AG04449 (cell line): ENCODE results near the gene TUBG1.
"Not testable (repeated sequence)": the region's sequence is repeated elsewhere in the genome, so short reads cannot be mapped to it uniquely, and the experiment has no call there.

ENCODE experiments used
- CTCF ChIA-PET: fragments of 350-600 bp; formaldehyde crosslinking; extraction: SDS; loops from one replicate; lab custom pipeline; 2021; ENCODE audit warnings: antibody characterized with exemption; lab: Yijun Ruan, JAX
- POLR2A ChIA-PET: fragments of 400-600, 350-600 bp; formaldehyde crosslinking; extraction: SDS; loops from one replicate; lab custom pipeline; 2020; ENCODE audit warnings: antibody characterized with exemption, inconsistent platforms; lab: Yijun Ruan, JAX
- DNase-seq: peaks from one replicate; pipeline ENCODE4 v3.0.0-alpha.2; 2010; ENCODE audit warnings: low read depth, low spot score
- H3K4me3 ChIP-seq: 2 replicates; pipeline ENCODE4 v1.5.1; 2011; ENCODE audit warnings: low read depth, mild to moderate bottlenecking, control low read depth, low read length
- TF ChIP-seq, protein P1 (sequence below): IDR thresholded peaks from one replicate; pipeline ENCODE4 v1.5.1; 2011; ENCODE audit warnings: mild to moderate bottlenecking, moderate library complexity, low read length, control low read depth, inconsistent platforms; ENCODE audit not compliant: insufficient read depth; ENCODE audit errors: missing control alignments

The TUBG1 gene

DNA sequence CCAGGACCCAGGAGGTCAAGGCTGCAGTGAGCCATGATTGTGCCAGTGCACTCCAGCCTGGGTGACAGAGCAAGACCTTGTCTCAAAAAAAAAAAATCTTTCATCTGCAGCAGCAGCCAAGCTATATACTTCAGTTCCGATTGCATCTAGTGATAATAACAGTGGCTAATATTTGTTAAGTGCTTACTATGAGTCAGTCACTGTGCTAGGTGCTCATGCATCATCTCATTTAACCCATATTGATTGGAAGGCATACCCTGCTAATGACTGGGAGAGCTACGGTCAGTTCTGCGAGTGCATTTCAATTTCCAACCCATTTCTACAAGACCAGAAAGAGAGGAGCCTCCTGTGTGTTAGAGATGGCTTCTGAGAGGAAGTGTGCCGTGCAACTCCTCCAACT lies 41.9 kb downstream of the TUBG1 start:
- no peak overlapping the region for H3K4me3 ChIP-seq
- CTCF ChIA-PET: no interaction called here
- POLR2A ChIA-PET: interaction anchor here (0.6 kb wide), 1 partner anchor 73 kb away, joined by 3 read pairs; no protein-coding TSS in a partner anchor
- TF ChIP-seq, protein P1, sequence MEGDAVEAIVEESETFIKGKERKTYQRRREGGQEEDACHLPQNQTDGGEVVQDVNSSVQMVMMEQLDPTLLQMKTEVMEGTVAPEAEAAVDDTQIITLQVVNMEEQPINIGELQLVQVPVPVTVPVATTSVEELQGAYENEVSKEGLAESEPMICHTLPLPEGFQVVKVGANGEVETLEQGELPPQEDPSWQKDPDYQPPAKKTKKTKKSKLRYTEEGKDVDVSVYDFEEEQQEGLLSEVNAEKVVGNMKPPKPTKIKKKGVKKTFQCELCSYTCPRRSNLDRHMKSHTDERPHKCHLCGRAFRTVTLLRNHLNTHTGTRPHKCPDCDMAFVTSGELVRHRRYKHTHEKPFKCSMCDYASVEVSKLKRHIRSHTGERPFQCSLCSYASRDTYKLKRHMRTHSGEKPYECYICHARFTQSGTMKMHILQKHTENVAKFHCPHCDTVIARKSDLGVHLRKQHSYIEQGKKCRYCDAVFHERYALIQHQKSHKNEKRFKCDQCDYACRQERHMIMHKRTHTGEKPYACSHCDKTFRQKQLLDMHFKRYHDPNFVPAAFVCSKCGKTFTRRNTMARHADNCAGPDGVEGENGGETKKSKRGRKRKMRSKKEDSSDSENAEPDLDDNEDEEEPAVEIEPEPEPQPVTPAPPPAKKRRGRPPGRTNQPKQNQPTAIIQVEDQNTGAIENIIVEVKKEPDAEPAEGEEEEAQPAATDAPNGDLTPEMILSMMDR: no peak
- no peak for DNase-seq

DNA sequence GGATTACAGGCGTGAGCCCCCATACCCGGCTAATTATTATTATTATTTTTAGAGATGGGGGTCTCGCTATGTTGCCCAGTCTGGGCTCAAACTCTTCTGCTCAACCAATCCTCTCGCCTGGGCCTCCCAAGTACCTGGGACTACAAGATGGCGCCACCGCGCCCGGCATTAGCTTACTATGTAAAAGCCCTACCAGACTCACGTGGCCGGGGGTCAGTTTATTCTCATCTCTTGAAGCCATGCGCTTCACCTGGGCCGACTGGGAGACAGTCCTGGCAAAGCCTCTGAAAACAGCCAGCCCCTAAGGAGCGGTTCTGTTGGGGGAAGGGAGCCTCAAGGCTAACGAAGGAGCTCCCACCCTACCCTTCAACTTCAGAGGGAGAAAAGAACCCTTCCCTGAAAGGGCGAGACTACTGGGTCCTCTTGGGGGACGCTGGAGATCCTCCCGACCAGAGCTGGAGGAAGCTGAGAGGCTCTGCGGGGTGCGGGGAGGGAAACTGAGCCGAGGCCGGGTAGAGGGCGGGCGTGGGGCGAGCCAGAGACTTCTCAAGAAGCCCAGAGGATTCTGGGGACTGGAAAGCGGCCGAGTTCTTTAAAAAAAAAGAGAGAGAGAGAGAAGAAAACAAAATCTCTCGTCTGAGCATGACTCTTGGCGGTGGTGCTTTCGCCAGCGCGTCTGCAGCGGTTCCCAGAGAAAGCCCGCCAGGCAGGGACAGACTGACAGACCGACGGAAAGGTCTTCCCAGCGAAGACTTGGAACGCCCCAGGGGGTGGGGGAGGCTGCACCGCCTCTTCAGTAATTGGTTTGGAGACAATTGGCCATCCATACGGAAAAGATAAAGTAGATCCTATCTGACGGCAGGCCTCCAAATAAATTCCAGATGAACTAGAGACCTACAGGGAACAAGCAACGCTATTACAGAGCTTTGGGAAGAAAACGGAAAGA lies 44.0 kb downstream of the TUBG1 start:
- ChIA-PET CTCF (interaction anchor here (1.0 to 2.0 kb wide), 4 partner anchors 12 to 27 kb away, joined by 3 to 6 read pairs (median 5); no protein-coding TSS in a partner anchor), POLR2A (no interaction called here)
- H3K4me3 ChIP-seq: peak overlapping the region; percentile 41
- DNase-seq: no peak
- TF ChIP-seq, protein P1: no peak

DNA sequence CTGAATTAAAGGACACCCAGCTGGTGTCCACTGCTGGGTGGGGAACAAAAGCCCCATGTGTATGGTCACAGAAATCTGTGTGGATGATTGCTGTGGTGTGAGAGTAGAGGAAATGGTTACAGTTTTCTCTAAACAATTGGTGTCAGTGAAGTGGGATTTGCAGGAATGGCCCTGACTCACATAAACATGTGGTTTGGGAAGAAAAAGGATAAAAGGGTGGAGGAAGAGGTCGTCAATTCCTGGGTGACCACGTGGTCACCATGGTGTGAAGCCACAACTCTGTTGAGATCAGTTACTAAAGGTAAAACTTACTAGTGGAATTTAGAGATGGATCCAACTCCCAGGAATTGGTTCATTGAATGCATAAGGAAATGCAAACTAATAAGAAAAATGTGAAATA lies 46.0 kb downstream of the TUBG1 start:
- H3K4me3 ChIP-seq: no peak overlapping the region
- POLR2A ChIA-PET: no interaction called here
- CTCF ChIA-PET: interaction anchor here (0.8 to 1.8 kb wide), 3 partner anchors 9 to 77 kb away, joined by 3 to 6 read pairs (median 5); no protein-coding TSS in a partner anchor
- TF ChIP-seq, protein P1: no peak
- DNase-seq: no peak

DNA sequence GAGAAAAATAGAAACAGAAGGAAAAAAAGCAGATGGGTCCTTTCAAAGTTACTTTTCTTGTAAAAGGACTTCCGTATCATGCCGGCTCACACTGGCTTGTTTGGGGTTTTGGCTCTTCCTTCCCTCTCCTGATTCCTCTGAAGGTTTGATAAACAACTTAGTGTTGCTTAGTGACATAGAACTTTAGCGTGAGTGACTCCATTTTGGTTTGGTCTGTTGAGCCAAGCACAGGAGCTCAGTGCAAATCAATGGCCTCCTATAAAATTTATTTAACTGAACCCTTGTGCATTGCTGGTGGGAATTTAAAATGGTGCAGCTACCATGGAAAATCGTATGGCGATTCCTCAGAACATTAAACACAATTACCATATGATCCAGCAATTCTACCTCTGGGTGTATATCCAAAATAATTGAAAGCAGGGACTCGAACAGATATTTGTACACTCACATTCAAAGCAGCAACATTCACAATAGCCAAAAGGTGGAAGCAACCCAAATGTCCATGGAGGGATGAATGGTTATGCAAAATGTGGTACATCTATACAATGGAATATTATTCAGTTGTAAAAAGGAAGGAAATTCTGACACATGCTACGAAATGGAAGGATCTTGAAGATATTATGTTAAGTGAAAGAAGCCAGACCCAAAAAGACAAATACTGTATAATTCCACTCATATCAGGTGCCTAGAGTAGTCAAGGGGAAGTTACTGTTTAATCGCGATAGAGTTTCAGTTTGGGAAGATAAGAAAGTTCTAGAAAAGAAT lies 48.5 kb downstream of the TUBG1 start:
- no peak overlapping the region for H3K4me3 ChIP-seq
- CTCF ChIA-PET: interaction anchor here (1.9 to 2.0 kb wide), 2 partner anchors 18 to 21 kb away, joined by 8 to 11 read pairs; partner anchors contain the start of gene PLEKHH3
- TF ChIP-seq, protein P1: no peak
- no peak for DNase-seq
- POLR2A ChIA-PET: no interaction called here

DNA sequence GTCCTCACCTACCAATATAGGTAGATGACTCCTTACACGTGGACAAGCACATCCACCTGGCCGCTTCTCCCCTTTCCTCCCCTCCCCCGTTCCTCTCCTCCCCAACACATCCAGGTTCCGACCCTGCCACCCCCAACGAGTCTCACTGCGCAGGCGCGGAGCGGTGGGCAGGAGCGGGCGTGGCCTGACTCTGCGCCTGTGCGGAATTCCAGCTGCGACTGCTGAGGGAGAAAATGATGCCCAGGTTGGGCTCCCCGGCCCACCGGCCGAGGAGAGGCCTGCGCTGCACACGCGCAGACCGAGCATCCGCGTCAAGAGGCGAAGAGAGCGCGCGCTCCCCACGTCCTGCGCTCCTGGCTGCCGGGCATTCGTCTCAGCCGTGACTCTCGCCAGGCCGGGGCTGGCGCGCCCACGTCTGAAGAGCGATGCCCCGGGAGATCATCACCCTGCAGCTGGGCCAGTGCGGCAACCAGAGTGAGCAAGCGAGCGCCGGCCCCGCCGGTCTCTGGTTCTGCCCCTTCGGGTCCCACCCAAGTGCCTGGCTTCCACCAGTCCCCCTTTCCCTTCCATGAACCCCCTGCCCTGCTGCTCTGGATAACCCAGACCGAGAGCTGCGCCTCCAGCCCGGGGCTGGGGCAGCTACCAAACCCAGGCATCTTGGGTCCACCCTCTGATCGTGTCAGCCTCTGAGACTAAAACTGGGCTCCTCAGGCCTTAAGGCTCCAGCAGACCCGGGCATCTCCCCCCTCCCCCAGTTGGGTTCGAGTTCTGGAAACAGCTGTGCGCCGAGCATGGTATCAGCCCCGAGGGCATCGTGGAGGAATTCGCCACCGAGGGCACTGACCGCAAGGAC lies 49.8 kb downstream of the TUBG1 start, which contains the start of gene TUBG2:
Gene TUBG2, plus strand, starts transcription at position 206 of the 853 bp plus-strand sequence. Its CDS starts 220 bp downstream, at position 426.
- ChIA-PET CTCF (interaction anchor here (1.0 to 5.3 kb wide), 6 partner anchors 14 to 81 kb away, joined by 3 to 31 read pairs (median 10); partner anchors contain the start of genes PLEKHH3 and PSMC3IP), POLR2A (interaction anchor here (0.6 to 2.3 kb wide), 4 partner anchors 8 to 61 kb away, joined by 3 to 5 read pairs (median 4); no protein-coding TSS in a partner anchor)
- no peak for DNase-seq
- peak within 1 kb of the TSS; percentile 67 for H3K4me3 ChIP-seq
- TF ChIP-seq, protein P1: no peak

DNA sequence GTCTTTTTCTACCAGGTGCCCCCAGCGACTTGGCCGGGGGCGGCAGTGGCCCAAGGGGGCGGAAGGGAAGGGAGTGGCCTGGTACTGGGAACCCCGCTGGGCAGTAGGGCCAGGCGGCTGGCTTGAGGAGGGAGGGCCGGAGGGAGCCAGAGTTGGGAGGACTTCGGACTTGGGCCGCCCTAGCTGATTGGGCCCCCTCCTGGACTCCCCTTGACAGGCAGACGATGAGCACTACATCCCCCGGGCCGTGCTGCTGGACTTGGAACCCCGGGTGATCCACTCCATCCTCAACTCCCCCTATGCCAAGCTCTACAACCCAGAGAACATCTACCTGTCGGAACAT lies 50.4 kb downstream of the TUBG1 start:
- peak overlapping the region; percentile 67 for H3K4me3 ChIP-seq
- ChIA-PET POLR2A (interaction anchor here (1.0 to 2.4 kb wide), 3 partner anchors 17 to 23 kb away, joined by 3 to 7 read pairs (median 5); partner anchors contain the start of gene PLEKHH3), CTCF (interaction anchor here (1.1 to 5.3 kb wide), 5 partner anchors 13 to 82 kb away, joined by 3 to 31 read pairs (median 11); partner anchors contain the start of genes PLEKHH3 and PSMC3IP)
- not testable (repeated sequence) for DNase-seq
